Peyer's patch (tissue), 4 donors: ENCODE measurements around the gene ZNF148. TPM values are rescaled to one million over a fixed set of nuclear protein-coding genes. Genes with fewer than 3 reads are reported as not detected.

ENCODE experiments used
- DNase-seq, 3 donors: peaks; one replicate each; pipeline ENCODE4 v3.0.0-alpha.2; 2017 to 2019
- H3K27ac ChIP-seq, 4 donors: fragments of 200-600 bp; sonication (generic); one replicate each; pipeline ENCODE4 v1.5.1; 2016 to 2019
- H3K27me3 ChIP-seq, 2 donors: fragments of 200-600 bp; sonication (generic); one replicate each; pipeline ENCODE4 v1.5.1; 2019
- H3K36me3 ChIP-seq, 3 donors: fragments of 200-600 bp; sonication (generic); one replicate each; pipeline ENCODE4 v1.5.1; 2016 to 2019
- H3K4me1 ChIP-seq, 4 donors: fragments of 200-600 bp; sonication (generic); one replicate each; pipeline ENCODE4 v1.5.1; 2016 to 2019
- H3K4me3 ChIP-seq, 4 donors: fragments of 200-600 bp; sonication (generic); 1 replicate in 3 of 4; 2 replicates in 1 of 4; pipeline ENCODE4 v1.5.1; 2016 to 2019; ENCODE audit warnings: mild to moderate bottlenecking in 1 of 4
- H3K9me3 ChIP-seq, 4 donors: fragments of 200-600 bp; sonication (generic); one replicate each; pipeline ENCODE4 v1.5.1; 2016 to 2019; ENCODE audit warnings: mild to moderate bottlenecking in 1 of 4
- POLR2A ChIP-seq, 2 donors: fragments of 450-650 bp; IDR thresholded peaks; one replicate each; pipeline ENCODE4 v1.5.1; 2017; ENCODE audit warnings: antibody characterized with exemption in 2 of 2, mild to moderate bottlenecking in 2 of 2, moderate library complexity in 2 of 2
- total RNA-seq, 4 donors: library from RNA; depleted of rRNA; stranded (reverse); fragments of >200 nt; gene quantifications; one replicate each; pipeline ENCODE4 v1.1.0, GENCODE V29; 2016
- TF ChIP-seq, protein P1 (sequence below), 6 experiments: fragments of 450-650 bp in 4 of 6; fragments of 200-600 bp in 2 of 6; sonication (generic) in 1 of 6; IDR thresholded peaks; one replicate each; pipeline ENCODE4 v1.5.1; 2017 to 2019; ENCODE audit warnings: antibody characterized with exemption in 6 of 6, mild to moderate bottlenecking in 3 of 6, moderate library complexity in 1 of 6

Gene ZNF148
- total RNA-seq, 4 donors from 2014 or later = 17.7 to 48.7 (median 24.7) TPM

DNA sequence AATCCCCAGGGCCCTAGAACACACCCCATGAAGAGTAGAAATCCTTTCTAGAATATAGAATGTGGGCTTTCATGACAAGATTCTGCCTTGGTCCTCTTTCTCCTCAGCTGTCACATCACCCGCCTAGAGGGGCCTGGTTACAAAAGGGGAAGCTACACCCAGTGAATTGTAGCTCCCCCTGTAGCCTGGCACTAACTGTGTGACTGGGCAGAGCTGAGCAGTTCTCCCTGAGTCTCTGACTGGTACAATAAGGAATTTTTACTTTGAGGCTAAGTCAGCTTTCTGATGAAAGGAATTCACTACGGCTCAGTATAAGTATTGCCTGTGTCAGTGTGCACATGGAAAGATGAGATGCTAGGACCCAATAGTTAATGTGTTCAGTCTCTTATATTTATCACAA lies 28.7 kb upstream of the ZNF148 start:
- no peak for DNase-seq
- TF ChIP-seq, protein P1, sequence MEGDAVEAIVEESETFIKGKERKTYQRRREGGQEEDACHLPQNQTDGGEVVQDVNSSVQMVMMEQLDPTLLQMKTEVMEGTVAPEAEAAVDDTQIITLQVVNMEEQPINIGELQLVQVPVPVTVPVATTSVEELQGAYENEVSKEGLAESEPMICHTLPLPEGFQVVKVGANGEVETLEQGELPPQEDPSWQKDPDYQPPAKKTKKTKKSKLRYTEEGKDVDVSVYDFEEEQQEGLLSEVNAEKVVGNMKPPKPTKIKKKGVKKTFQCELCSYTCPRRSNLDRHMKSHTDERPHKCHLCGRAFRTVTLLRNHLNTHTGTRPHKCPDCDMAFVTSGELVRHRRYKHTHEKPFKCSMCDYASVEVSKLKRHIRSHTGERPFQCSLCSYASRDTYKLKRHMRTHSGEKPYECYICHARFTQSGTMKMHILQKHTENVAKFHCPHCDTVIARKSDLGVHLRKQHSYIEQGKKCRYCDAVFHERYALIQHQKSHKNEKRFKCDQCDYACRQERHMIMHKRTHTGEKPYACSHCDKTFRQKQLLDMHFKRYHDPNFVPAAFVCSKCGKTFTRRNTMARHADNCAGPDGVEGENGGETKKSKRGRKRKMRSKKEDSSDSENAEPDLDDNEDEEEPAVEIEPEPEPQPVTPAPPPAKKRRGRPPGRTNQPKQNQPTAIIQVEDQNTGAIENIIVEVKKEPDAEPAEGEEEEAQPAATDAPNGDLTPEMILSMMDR (IDR thresholded peaks at IDR 0.05) = no peak
- TF ChIP-seq POLR2A (IDR thresholded peaks at IDR 0.05) = no peak
- Histone ChIP-seq H3K27ac (no peak overlapping the region), H3K27me3 (no peaks in the 10 kb centered on the region), H3K4me3 (no peak overlapping the region), H3K9me3 (no peaks in the 10 kb centered on the region), H3K4me1 (no peaks in the 10 kb centered on the region), H3K36me3 (no peaks in the 10 kb centered on the region)

DNA sequence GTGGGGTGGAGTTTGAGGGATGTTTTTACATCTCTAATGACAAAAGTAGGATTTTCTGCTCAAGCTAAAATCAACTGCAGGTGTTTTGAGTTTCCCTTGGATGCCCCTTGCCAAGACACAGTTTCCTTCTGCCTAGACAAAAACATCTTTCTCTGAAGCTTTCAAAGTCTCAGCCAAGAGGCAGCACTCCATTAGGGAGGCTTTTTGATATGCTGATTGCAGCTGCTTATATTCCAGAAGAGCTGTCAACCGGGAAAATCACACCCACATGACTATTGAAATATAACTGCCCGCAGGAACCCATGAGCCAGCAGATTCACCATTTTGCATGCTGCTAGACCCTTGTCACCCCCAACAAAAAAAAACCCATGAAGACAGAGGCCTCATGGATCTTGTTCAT lies 27.5 kb upstream of the ZNF148 start:
- H3K4me1 ChIP-seq = no peaks in the 10 kb centered on the region
- TF ChIP-seq, protein P1 (IDR thresholded peaks at IDR 0.05) = no peak
- no peak for TF ChIP-seq POLR2A (IDR thresholded peaks at IDR 0.05)
- H3K36me3 ChIP-seq = no peaks in the 10 kb centered on the region
- H3K9me3 ChIP-seq = no peaks in the 10 kb centered on the region
- DNase-seq = no peak
- no peak overlapping the region for H3K4me3 ChIP-seq
- no peaks in the 10 kb centered on the region for H3K27me3 ChIP-seq
- H3K27ac ChIP-seq = no peak overlapping the region

DNA sequence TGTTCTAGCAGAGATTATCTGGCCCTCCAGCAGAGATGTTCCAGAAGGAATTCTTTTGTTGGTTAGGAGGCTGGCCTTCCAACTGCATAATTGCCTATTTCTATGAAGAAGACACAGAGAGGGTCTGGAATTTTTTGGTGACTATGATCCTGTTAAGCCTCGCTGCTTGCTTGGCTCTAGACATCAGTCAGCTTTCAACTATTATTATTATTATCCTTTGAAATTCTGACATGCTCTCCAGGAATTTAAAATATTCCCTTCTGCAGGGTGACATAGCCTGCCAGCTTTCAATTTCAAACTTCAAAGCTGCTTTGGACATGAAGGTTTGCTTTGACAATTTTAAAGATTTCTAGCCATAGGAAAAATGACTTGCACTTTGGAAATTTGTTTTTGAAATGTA lies 26.3 kb upstream of the ZNF148 start:
- Histone ChIP-seq H3K27ac (no peak overlapping the region), H3K4me3 (no peak overlapping the region), H3K36me3 (no peaks in the 10 kb centered on the region), H3K4me1 (no peaks in the 10 kb centered on the region), H3K27me3 (no peaks in the 10 kb centered on the region), H3K9me3 (no peaks in the 10 kb centered on the region)
- TF ChIP-seq, protein P1 (IDR thresholded peaks at IDR 0.05) = no peak
- no peak for TF ChIP-seq POLR2A (IDR thresholded peaks at IDR 0.05)
- no peak for DNase-seq

DNA sequence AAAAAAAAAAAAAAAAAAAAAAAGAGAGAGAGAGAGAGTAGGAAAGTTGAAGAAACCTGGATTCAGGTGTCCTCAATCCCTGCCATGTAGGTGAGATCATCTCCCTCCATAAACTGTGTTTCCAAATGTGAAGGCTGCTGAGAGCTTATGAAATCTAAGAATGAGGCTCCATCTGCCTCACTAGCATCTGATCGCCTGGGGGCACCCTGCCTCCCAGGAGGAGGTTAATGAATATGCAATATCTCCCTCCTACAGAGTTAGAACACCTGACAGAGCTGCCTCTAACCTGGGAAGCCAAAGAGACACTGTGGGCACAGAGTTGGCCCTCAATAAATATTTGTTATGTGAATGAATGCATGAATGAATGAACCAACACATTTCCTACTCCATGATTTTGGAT lies 23.8 kb upstream of the ZNF148 start:
- no peaks in the 10 kb centered on the region for H3K27me3 ChIP-seq
- H3K4me1 ChIP-seq = no peaks in the 10 kb centered on the region
- no peak for DNase-seq
- TF ChIP-seq POLR2A (IDR thresholded peaks at IDR 0.05) = no peak
- TF ChIP-seq, protein P1 (IDR thresholded peaks at IDR 0.05) = no peak
- H3K36me3 ChIP-seq = no peaks in the 10 kb centered on the region
- no peak overlapping the region for H3K27ac ChIP-seq
- no peak overlapping the region for H3K4me3 ChIP-seq
- no peaks in the 10 kb centered on the region for H3K9me3 ChIP-seq

DNA sequence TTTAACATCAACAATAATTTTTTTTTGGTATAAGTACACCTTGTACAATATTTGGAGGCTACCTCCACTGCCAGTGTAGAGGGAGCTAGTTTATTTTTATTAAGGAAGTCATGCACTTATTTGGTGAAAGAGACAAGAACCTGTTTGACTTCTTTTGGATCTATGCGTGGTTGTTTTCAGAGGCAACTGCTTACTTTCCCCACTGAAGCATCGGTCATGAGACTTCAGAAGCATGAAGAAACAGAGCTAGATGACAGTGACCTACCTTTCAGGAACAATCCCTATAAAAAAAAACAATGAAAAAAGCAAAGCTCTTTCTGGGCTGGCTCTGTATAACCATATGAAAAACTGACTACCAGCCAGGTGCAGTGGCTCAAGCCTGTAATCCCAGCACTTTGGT lies 20.0 kb upstream of the ZNF148 start:
- DNase-seq = no peak
- TF ChIP-seq, protein P1 (IDR thresholded peaks at IDR 0.05) = no peak
- TF ChIP-seq POLR2A (IDR thresholded peaks at IDR 0.05) = no peak
- Histone ChIP-seq H3K36me3 (no peaks in the 10 kb centered on the region), H3K4me3 (no peak overlapping the region), H3K27me3 (no peaks in the 10 kb centered on the region), H3K27ac (no peak overlapping the region), H3K4me1 (no peaks in the 10 kb centered on the region), H3K9me3 (no peaks in the 10 kb centered on the region)

DNA sequence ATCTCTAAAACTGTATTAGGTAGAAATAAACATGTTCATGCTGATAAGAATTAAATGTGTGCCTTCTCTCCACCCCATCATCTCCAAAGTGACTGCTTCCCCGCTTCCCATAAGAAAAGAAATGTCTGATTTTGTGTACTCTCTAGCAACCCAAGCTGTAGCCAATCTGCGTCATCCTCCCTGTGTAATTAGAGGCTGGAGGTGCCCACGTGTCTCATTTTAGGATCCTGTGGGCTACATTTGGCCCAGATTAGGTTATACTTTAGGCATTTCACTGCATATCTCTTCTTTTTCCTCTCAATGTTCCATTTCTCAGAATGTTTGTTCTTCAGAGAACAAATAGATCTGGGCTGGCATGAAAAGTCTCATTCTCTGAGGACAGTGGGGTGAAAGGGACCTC lies 19.3 kb upstream of the ZNF148 start:
- Histone ChIP-seq H3K27ac (no peak overlapping the region), H3K27me3 (no peaks in the 10 kb centered on the region), H3K4me3 (no peak overlapping the region), H3K9me3 (no peaks in the 10 kb centered on the region), H3K4me1 (no peaks in the 10 kb centered on the region), H3K36me3 (no peaks in the 10 kb centered on the region)
- no peak for DNase-seq
- no peak for TF ChIP-seq POLR2A (IDR thresholded peaks at IDR 0.05)
- TF ChIP-seq, protein P1 (IDR thresholded peaks at IDR 0.05) = no peak
